Caco-2 (cell line): ENCODE data around the gene TSPYL2. TPM values are rescaled to one million over a fixed set of nuclear protein-coding genes. Genes with fewer than 3 reads are reported as not detected.

ENCODE experiments used
- BruUV-seq: library from RNA; stranded (reverse); fragments of 400-500 nt; replicated peaks from 2 replicates; lab custom pipeline; 2021; lab: Mats Ljungman, UMichigan
- CTCF ChIA-PET: fragments of 300-600 bp; sonication (Branson Sonifier 250); formaldehyde crosslinking; loops from one replicate; lab custom pipeline; 2022; ENCODE audit warnings: antibody characterized with exemption; lab: Charles Lee
- POLR2A ChIA-PET: fragments of 300-600 bp; sonication (Branson Sonifier 250); formaldehyde crosslinking; loops from one replicate; lab custom pipeline; 2022; ENCODE audit warnings: antibody characterized with exemption; lab: Charles Lee
- DNase-seq, 2 experiments: peaks; one replicate each; pipeline versions ENCODE4 v3.0.0 to v3.0.0-alpha.2; 2020 to 2022
- H3K27me3 ChIP-seq: replicated peaks from 2 replicates; pipeline ENCODE4 v1.6.0; 2011; ENCODE audit warnings: low read length; ENCODE audit not compliant: control insufficient read depth, insufficient read depth
- H3K36me3 ChIP-seq: 2 replicates; pipeline ENCODE4 v1.5.1; 2011; ENCODE audit warnings: low read length; ENCODE audit not compliant: control insufficient read depth, insufficient read depth
- H3K4me1 ChIP-seq: fragments of 250-450 bp; sonication (Bioruptor Pico); 2 replicates; pipeline ENCODE4 v1.5.1; 2020; ENCODE audit warnings: mild to moderate bottlenecking
- H3K4me3 ChIP-seq: 2 replicates; pipeline ENCODE4 v1.5.1; 2011; ENCODE audit warnings: low read depth, mild to moderate bottlenecking, control low read depth, low read length
- H3K9me3 ChIP-seq: fragments of 250-450 bp; sonication (Bioruptor Pico); 2 replicates; pipeline ENCODE4 v1.5.1; 2020; ENCODE audit warnings: mild to moderate bottlenecking, moderate library complexity
- H3K27ac Mint-ChIP-seq: one replicate; pipeline ENCODE4 v1.8.0; 2022; ENCODE audit warnings: mixed read lengths; ENCODE audit not compliant: unreplicated experiment
- H3K27me3 Mint-ChIP-seq: one replicate; pipeline ENCODE4 v1.8.0; 2022; ENCODE audit warnings: mixed read lengths; ENCODE audit not compliant: insufficient read depth, unreplicated experiment
- H3K36me3 Mint-ChIP-seq: one replicate; pipeline ENCODE4 v1.8.0; 2022; ENCODE audit warnings: mild to moderate bottlenecking, mixed read lengths; ENCODE audit not compliant: insufficient read depth, unreplicated experiment
- H3K4me1 Mint-ChIP-seq: one replicate; pipeline ENCODE4 v1.8.0; 2022; ENCODE audit warnings: low read depth, mixed read lengths; ENCODE audit not compliant: unreplicated experiment
- H3K4me3 Mint-ChIP-seq: one replicate; pipeline ENCODE4 v1.8.0; 2022; ENCODE audit warnings: mild to moderate bottlenecking, moderate library complexity, mixed read lengths; ENCODE audit not compliant: unreplicated experiment
- H3K9me3 Mint-ChIP-seq: one replicate; pipeline ENCODE4 v1.8.0; 2022; ENCODE audit warnings: mixed read lengths; ENCODE audit not compliant: unreplicated experiment
- intact Hi-C: fragments of 100-400 bp; cut with micrococcal nuclease; formaldehyde crosslinking; loops from one replicate; pipeline ENCODE4 v1.10.0; 2022; ENCODE audit not compliant: unreplicated experiment
- total RNA-seq: library from RNA; stranded (reverse); gene quantifications from 2 replicates; pipeline ENCODE4 v1.2.3, GENCODE V29; 2022
- TF ChIP-seq, protein P1 (sequence below), 2 experiments: fragments of 200-600 bp in 1 of 2; IDR thresholded peaks; 1 replicate in 1 of 2; 2 replicates in 1 of 2; pipeline versions ENCODE4 v1.5.1 to v1.8.0; 2011 to 2022; ENCODE audit warnings: antibody characterized with exemption in 1 of 2, control low read depth in 1 of 2, inconsistent platforms in 1 of 2, low read depth in 1 of 2, low read length in 1 of 2, mild to moderate bottlenecking in 1 of 2, moderate library complexity in 1 of 2; ENCODE audit not compliant: insufficient read depth in 1 of 2, severe bottlenecking in 1 of 2, unreplicated experiment in 1 of 2

TSPYL2 gene
- total RNA-seq, 1 experiment from 2014 or later: 30.9 TPM

DNA sequence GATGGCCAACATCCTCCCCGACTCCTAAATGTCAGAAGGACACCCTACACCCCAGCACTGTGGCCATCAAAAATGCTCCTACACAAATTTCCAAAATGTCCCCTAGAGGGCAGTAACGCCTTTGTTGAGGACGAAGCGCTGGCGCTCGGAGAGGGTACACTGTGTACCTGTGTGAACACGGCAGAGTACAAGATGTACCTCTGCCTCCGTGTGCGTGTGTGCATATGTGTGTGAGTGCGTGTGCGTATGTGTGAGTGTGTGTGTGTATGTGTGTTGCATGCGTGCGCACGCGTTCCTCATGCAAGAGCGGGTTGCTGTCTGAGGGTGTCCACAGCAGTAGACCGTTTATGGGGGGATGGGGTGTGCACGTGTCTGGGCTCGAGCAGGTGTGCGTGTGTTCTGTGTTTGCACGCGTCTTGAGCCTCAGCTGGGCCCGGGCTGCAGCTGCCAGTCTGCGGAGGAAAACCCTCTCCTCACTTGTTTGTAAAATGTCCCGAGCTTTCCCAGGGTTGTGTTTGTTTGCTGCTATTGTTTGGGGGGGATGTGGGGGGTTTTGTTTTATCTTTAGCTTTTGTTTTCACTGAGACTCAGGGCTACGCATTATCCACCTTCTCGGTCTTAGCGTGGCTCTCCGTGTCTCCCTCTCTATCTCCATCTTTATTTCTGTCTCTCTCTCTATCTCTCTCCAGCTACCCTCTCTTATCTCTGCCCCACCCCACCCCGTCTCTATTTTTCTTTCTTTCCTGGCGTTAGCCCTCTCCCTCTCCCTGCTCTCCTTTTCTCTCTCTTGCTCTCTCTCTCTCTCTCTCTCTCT lies 10.4 kb upstream of the TSPYL2 start:
- DNase-seq: peak; percentile 60 to 75
- no TSS peak for BruUV-seq
- Mint-ChIP-seq H3K27ac (peak overlapping the region; percentile 68), H3K36me3 (no peaks in the 10 kb centered on the region), H3K4me1 (peaks cover 8% of the 10 kb centered on the region), H3K4me3 (peak overlapping the region; percentile 82), H3K9me3 (no peaks in the 10 kb centered on the region), H3K27me3 (no peaks in the 10 kb centered on the region)
- no peaks in the 10 kb centered on the region for H3K27me3 ChIP-seq
- intact Hi-C loops: loop anchor here (1.0 kb wide), 2 partner anchors 17 to 21 kb away; no protein-coding TSS in a partner anchor
- ChIA-PET POLR2A (interaction anchor here (0.9 kb wide), 1 partner anchor 10 kb away, joined by 3 read pairs; no protein-coding TSS in a partner anchor), CTCF (no interaction called here)
- peak overlapping the region; percentile 54 for H3K4me3 ChIP-seq
- H3K36me3 ChIP-seq: no peaks in the 10 kb centered on the region
- no peaks in the 10 kb centered on the region for H3K4me1 ChIP-seq
- TF ChIP-seq, protein P1, sequence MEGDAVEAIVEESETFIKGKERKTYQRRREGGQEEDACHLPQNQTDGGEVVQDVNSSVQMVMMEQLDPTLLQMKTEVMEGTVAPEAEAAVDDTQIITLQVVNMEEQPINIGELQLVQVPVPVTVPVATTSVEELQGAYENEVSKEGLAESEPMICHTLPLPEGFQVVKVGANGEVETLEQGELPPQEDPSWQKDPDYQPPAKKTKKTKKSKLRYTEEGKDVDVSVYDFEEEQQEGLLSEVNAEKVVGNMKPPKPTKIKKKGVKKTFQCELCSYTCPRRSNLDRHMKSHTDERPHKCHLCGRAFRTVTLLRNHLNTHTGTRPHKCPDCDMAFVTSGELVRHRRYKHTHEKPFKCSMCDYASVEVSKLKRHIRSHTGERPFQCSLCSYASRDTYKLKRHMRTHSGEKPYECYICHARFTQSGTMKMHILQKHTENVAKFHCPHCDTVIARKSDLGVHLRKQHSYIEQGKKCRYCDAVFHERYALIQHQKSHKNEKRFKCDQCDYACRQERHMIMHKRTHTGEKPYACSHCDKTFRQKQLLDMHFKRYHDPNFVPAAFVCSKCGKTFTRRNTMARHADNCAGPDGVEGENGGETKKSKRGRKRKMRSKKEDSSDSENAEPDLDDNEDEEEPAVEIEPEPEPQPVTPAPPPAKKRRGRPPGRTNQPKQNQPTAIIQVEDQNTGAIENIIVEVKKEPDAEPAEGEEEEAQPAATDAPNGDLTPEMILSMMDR (IDR thresholded peaks at IDR 0.05; ENCODE audit: insufficient read depth in 1 of 2, low read depth in 1 of 2, low read length in 1 of 2, severe bottlenecking in 1 of 2, unreplicated experiment in 1 of 2): peak; percentile 48 to 50
- H3K9me3 ChIP-seq: no peaks in the 10 kb centered on the region

DNA sequence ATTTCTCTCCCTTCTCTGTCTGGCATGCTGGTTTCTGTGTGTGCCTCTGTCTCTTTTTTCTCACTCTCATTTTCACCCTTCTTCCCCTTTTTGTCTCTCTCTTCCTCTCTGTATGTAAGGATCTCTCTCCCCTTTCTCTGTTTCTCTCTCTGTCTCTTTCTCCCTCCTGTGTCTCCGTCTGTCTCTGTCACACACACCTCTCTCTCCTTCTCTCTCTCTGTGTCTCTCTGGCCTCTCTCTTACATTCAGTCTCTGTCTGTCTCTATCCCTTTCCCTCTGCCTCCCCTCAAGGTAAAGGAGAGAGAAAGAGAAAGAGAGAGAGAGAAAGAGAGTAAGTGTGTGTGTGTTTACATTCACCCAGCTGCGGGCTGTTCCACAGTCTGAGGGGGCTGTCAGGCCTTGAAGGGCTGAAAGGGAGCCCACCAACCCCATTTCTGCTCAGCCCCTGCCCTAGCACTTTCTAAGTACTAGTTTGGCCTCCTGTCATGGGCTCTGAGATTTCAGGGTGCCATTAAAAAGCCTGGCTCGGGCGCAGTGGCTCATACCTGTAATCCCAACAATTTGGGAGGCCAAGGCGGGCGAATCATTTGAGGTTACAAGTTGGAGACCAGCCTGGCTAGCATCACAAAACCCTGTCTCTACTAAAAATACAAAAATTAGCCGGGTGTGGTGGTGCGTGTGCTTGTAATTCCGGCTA lies 9.6 kb upstream of the TSPYL2 start:
- Histone ChIP-seq H3K9me3 (no peaks in the 10 kb centered on the region), H3K36me3 (no peaks in the 10 kb centered on the region), H3K27me3 (no peaks in the 10 kb centered on the region), H3K4me3 (no peak overlapping the region; the same call in 1 of the 2 replicates), H3K4me1 (no peaks in the 10 kb centered on the region)
- BruUV-seq: no TSS peak
- TF ChIP-seq, protein P1 (IDR thresholded peaks at IDR 0.05; ENCODE audit: insufficient read depth in 1 of 2, low read depth in 1 of 2, low read length in 1 of 2, severe bottlenecking in 1 of 2, unreplicated experiment in 1 of 2): no peak
- no peak for DNase-seq
- intact Hi-C loops: no loop called here
- peak overlapping the region; percentile 82 for H3K4me3 Mint-ChIP-seq
- CTCF ChIA-PET: no interaction called here
- H3K27ac Mint-ChIP-seq: no peak overlapping the region
- peaks cover 8% of the 10 kb centered on the region for H3K4me1 Mint-ChIP-seq
- POLR2A ChIA-PET: interaction anchor here (0.6 to 1.2 kb wide), 3 partner anchors 9 to 611 kb away, joined by 3 to 10 read pairs (median 7); partner anchors contain the start of gene TSPYL2
- H3K9me3 Mint-ChIP-seq: no peaks in the 10 kb centered on the region
- H3K27me3 Mint-ChIP-seq: no peaks in the 10 kb centered on the region
- H3K36me3 Mint-ChIP-seq: no peaks in the 10 kb centered on the region

DNA sequence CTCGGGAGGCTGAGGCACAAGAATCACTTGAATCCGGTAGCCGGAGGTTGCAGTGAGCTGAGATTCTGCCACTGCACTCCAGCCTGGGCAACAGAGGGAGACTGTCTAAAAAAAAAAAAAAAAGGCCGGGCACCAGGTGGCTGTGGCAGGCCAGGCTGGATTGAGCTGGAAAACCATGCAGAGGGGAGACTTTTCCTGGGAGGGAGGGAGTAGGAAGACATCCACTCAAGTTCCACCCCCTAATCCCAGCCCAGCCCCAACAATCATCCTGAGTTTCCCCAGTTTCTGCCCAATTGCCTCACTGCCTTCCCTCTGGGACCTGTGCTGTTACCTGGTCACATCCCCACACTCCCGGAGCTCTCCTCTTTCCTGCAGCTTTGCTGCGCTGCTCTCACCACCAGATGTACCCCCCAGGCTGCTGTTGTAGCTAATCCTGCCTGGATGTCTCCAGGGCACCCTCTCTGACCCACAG lies 9.0 kb upstream of the TSPYL2 start:
- BruUV-seq: no TSS peak
- TF ChIP-seq, protein P1 (IDR thresholded peaks at IDR 0.05; ENCODE audit: insufficient read depth in 1 of 2, low read depth in 1 of 2, low read length in 1 of 2, severe bottlenecking in 1 of 2, unreplicated experiment in 1 of 2): no peak
- Mint-ChIP-seq H3K4me3 (peak overlapping the region; percentile 57), H3K27ac (peak overlapping the region; percentile 70), H3K36me3 (no peaks in the 10 kb centered on the region), H3K27me3 (no peaks in the 10 kb centered on the region), H3K4me1 (peaks cover 8% of the 10 kb centered on the region), H3K9me3 (no peaks in the 10 kb centered on the region)
- Histone ChIP-seq H3K4me1 (no peaks in the 10 kb centered on the region), H3K4me3 (no peak overlapping the region), H3K36me3 (no peaks in the 10 kb centered on the region), H3K9me3 (no peaks in the 10 kb centered on the region), H3K27me3 (no peaks in the 10 kb centered on the region)
- no peak for DNase-seq
- ChIA-PET POLR2A (interaction anchor here (0.6 to 1.2 kb wide), 2 partner anchors 9 to 611 kb away, joined by 7 to 10 read pairs; partner anchors contain the start of gene TSPYL2), CTCF (interaction anchor here (1.1 kb wide), 1 partner anchor 118 kb away, joined by 3 read pairs; no protein-coding TSS in a partner anchor)
- intact Hi-C loops: no loop called here
